Measurements from ENCODE around the gene SLN.

SLN gene

GRCh38 chr11:107732689-107733051 lies 20.8 kb upstream of the SLN start:
- Mint-ChIP-seq H3K27me3 (peaks cover 9% of the 10 kb centered on the region), H3K4me3 (no peak overlapping the region), H3K4me1 (no peaks in the 10 kb centered on the region), H3K27ac (no peak overlapping the region), H3K9me3 (no peaks in the 10 kb centered on the region), H3K36me3 (no peaks in the 10 kb centered on the region)

- Mint-ChIP-seq H3K27me3 (peaks cover 10% of the 10 kb centered on the region), H3K36me3 (no peaks in the 10 kb centered on the region), H3K4me3 (no peak overlapping the region), H3K4me1 (no peaks in the 10 kb centered on the region), H3K9me3 (no peaks in the 10 kb centered on the region), H3K27ac (no peak overlapping the region)
Measured at GRCh38 chr11:107731941-107732688, 20.3 kb upstream of the SLN start.

GRCh38 chr11:107722662-107723061 lies 10.8 kb upstream of the SLN start:
- no peaks in the 10 kb centered on the region for H3K4me1 Mint-ChIP-seq
- no peak overlapping the region for H3K27ac Mint-ChIP-seq
- H3K27me3 Mint-ChIP-seq = peaks cover 16% of the 10 kb centered on the region
- no peaks in the 10 kb centered on the region for H3K36me3 Mint-ChIP-seq
- no peaks in the 10 kb centered on the region for H3K9me3 Mint-ChIP-seq
- no peak overlapping the region for H3K4me3 Mint-ChIP-seq

- Mint-ChIP-seq H3K27me3 (peaks cover 11% of the 10 kb centered on the region), H3K9me3 (no peaks in the 10 kb centered on the region), H3K36me3 (no peaks in the 10 kb centered on the region), H3K4me1 (no peaks in the 10 kb centered on the region), H3K4me3 (no peak overlapping the region), H3K27ac (no peak overlapping the region)
Measured at GRCh38 chr11:107721207-107721606, 9.4 kb upstream of the SLN start.

- Mint-ChIP-seq H3K27ac (no peak overlapping the region), H3K9me3 (no peaks in the 10 kb centered on the region), H3K4me1 (no peaks in the 10 kb centered on the region), H3K4me3 (no peak overlapping the region), H3K27me3 (peaks cover 13% of the 10 kb centered on the region), H3K36me3 (no peaks in the 10 kb centered on the region)
Measured at GRCh38 chr11:107720303-107720774, 8.5 kb upstream of the SLN start.

DNA sequence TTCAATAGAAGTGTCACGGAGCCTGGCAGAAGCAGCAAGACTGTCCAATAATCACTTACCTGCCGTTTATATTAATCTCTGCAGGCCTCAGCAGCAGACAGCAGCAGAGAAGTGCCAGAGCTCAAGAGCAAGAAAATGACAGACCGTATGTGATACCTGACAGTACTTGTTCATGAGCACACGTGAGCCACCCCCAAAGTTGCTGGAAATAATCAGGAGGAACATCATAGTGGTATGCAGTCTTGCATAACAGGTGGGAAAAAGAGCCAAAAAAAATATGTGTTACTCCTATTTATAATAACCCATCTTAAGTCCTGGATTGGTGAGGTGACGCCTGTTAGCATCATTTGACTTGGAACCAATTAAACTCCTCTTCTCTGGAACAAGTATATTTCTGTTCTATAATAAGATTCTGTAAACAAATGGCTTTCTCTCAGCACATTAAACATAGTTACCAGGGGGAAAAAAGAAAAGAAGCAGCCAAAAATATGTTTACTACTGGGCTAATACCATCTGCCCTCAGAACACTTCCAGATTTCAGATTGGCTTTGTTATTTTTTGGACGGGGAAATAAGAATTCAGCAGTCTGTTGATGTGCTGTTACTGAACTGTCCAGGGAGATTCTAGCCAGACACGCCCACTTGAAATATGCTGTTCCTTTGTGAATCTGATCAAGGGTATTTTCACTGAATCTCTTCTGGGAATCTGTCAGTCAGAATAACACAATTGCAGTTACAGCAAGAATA lies 7.9 kb upstream of the SLN start:
- H3K27ac Mint-ChIP-seq = no peak overlapping the region
- peaks cover 10% of the 10 kb centered on the region for H3K27me3 Mint-ChIP-seq
- no peaks in the 10 kb centered on the region for H3K4me1 Mint-ChIP-seq
- H3K36me3 Mint-ChIP-seq = no peaks in the 10 kb centered on the region
- no peak overlapping the region for H3K4me3 Mint-ChIP-seq
- no peaks in the 10 kb centered on the region for H3K9me3 Mint-ChIP-seq

DNA sequence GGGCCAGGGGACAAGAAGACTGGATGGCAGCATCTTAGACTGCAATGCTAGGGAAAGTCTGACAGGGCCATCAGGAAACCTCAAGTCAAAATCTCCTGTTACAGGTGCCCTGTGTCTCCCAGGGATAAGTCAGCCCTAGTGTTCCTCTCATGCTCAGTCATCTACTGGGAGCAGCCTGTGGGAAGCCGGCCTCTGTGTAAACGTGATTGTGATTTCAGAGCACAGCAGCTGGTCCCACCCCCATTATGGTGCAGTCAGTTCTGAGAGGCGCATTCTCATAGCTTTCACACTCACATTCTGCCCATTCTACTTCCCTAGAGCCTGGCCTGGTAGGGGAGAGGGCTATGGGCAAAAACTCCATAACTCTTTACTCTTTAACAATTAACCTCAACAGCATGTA lies 7.2 kb upstream of the SLN start:
- H3K27ac Mint-ChIP-seq = no peak overlapping the region
- H3K36me3 Mint-ChIP-seq = no peaks in the 10 kb centered on the region
- H3K4me1 Mint-ChIP-seq = no peaks in the 10 kb centered on the region
- H3K4me3 Mint-ChIP-seq = no peak overlapping the region
- H3K9me3 Mint-ChIP-seq = no peaks in the 10 kb centered on the region
- H3K27me3 Mint-ChIP-seq = peaks cover 9% of the 10 kb centered on the region

- Mint-ChIP-seq H3K27me3 (peaks cover 15% of the 10 kb centered on the region), H3K27ac (no peak overlapping the region), H3K4me3 (no peak overlapping the region), H3K9me3 (no peaks in the 10 kb centered on the region), H3K4me1 (no peaks in the 10 kb centered on the region), H3K36me3 (no peaks in the 10 kb centered on the region)
Measured at GRCh38 chr11:107716884-107717532, 5.2 kb upstream of the SLN start.

DNA sequence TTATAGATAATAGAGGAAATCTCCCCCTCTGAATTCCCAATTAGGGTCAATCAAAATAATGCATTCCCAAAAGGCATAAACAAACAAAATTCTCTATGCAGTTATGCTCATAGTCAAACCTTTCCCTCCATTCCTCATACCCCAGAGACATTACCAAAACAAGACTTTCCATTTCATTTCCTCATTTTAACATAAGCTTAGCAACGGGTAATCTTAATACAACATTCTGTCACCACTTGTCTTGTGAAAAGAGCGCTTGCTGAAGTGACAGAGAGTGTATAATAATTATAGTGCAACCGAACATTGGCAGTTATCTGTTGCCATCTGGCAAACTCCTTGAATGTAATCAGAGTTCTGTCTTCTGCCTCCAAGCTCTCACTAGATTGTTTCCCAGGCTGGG lies 1.2 kb upstream of the SLN start:
- Mint-ChIP-seq H3K9me3 (no peaks in the 10 kb centered on the region), H3K27me3 (peaks cover 23% of the 10 kb centered on the region), H3K4me3 (no peak overlapping the region), H3K27ac (no peak overlapping the region), H3K4me1 (no peaks in the 10 kb centered on the region), H3K36me3 (no peaks in the 10 kb centered on the region)

GRCh38 chr11:107710301-107710700 lies 1.6 kb downstream of the SLN start:
- peaks cover 21% of the 10 kb centered on the region for H3K27me3 Mint-ChIP-seq
- no peak overlapping the region for H3K4me3 Mint-ChIP-seq
- H3K9me3 Mint-ChIP-seq = no peaks in the 10 kb centered on the region
- no peak overlapping the region for H3K27ac Mint-ChIP-seq
- no peaks in the 10 kb centered on the region for H3K4me1 Mint-ChIP-seq
- no peaks in the 10 kb centered on the region for H3K36me3 Mint-ChIP-seq

DNA sequence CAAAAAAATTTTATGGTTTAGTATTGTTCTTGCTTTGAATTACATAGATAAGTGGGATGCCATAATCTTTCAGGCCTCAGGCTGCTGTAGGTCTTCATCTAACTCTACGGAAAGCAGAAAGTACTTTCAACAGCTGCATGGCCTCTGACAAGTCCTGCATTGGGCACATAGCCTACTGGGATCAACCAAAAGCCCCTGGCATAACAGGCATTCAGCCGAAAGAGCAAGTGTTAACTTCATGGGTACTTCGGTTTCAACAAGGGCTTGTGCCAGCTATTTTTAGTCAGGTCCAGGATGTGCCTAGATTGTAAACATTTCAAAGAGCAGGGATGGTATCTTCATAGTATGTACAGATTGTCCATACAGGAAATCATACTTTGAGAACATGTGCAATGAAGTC lies 3.1 kb downstream of the SLN start:
- Mint-ChIP-seq H3K27ac (no peak overlapping the region), H3K9me3 (no peaks in the 10 kb centered on the region), H3K36me3 (no peaks in the 10 kb centered on the region), H3K4me3 (no peak overlapping the region), H3K27me3 (peaks cover 21% of the 10 kb centered on the region), H3K4me1 (no peaks in the 10 kb centered on the region)

GRCh38 chr11:107707807-107708206 lies 4.0 kb downstream of the SLN start:
- no peaks in the 10 kb centered on the region for H3K9me3 Mint-ChIP-seq
- H3K4me1 Mint-ChIP-seq = no peaks in the 10 kb centered on the region
- no peaks in the 10 kb centered on the region for H3K36me3 Mint-ChIP-seq
- H3K27ac Mint-ChIP-seq = no peak overlapping the region
- H3K27me3 Mint-ChIP-seq = peaks cover 23% of the 10 kb centered on the region
- H3K4me3 Mint-ChIP-seq = no peak overlapping the region

- no peak overlapping the region for H3K27ac Mint-ChIP-seq
- H3K9me3 Mint-ChIP-seq = no peaks in the 10 kb centered on the region
- H3K36me3 Mint-ChIP-seq = no peaks in the 10 kb centered on the region
- no peak overlapping the region for H3K4me3 Mint-ChIP-seq
- H3K27me3 Mint-ChIP-seq = peaks cover 21% of the 10 kb centered on the region
- no peaks in the 10 kb centered on the region for H3K4me1 Mint-ChIP-seq
Measured at GRCh38 chr11:107707215-107707671, 4.6 kb downstream of the SLN start.

- Mint-ChIP-seq H3K27me3 (peaks cover 21% of the 10 kb centered on the region), H3K27ac (no peak overlapping the region), H3K9me3 (no peaks in the 10 kb centered on the region), H3K36me3 (no peaks in the 10 kb centered on the region), H3K4me1 (no peaks in the 10 kb centered on the region), H3K4me3 (no peak overlapping the region)
Measured at GRCh38 chr11:107706531-107706930, 5.3 kb downstream of the SLN start.

DNA sequence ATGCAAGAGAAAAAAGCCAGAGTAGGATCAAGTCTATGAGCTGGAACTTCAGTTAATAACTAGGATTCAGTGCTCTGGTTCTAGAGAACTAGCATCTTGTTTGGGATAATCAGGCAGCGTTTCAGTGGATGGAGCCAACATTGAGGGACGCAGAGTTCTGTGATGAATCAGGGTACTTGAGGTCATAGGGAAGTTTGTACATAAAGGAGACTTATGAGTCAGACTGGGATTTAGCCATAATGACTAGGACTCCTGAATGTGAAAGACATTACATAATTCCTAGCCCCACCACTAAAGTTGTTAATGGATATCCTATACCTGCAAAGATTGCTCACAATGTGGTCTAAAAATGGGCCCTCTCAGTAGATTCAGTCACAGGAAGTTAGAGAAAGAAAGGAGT lies 6.8 kb downstream of the SLN start:
- Mint-ChIP-seq H3K4me1 (no peaks in the 10 kb centered on the region), H3K4me3 (no peak overlapping the region), H3K27me3 (peaks cover 23% of the 10 kb centered on the region), H3K27ac (no peak overlapping the region), H3K36me3 (no peaks in the 10 kb centered on the region), H3K9me3 (no peaks in the 10 kb centered on the region)

- Mint-ChIP-seq H3K4me1 (no peaks in the 10 kb centered on the region), H3K9me3 (no peaks in the 10 kb centered on the region), H3K36me3 (no peaks in the 10 kb centered on the region), H3K27me3 (peaks cover 20% of the 10 kb centered on the region), H3K4me3 (no peak overlapping the region), H3K27ac (no peak overlapping the region)
Measured at GRCh38 chr11:107704451-107704850, 7.4 kb downstream of the SLN start.
